Stimulated activated CD8-positive, alpha-beta memory T cell treated with anti-CD3 and anti-CD28 coated beads, Interleukin-7, amount 100 ng/mL, for 48 hours (primary cell): Measurements from ENCODE around the gene STX12.
"Not testable (repeated sequence)": the region's sequence is repeated elsewhere in the genome, so short reads cannot be mapped to it uniquely, and the experiment has no call there.

ENCODE experiments used
- DNase-seq, 2 donors: peaks; one replicate each; pipeline ENCODE4 v3.0.0-alpha.2; 2020; ENCODE audit warnings: low read depth in 1 of 2; ENCODE audit errors: extremely low read depth in 1 of 2

STX12 gene

DNA sequence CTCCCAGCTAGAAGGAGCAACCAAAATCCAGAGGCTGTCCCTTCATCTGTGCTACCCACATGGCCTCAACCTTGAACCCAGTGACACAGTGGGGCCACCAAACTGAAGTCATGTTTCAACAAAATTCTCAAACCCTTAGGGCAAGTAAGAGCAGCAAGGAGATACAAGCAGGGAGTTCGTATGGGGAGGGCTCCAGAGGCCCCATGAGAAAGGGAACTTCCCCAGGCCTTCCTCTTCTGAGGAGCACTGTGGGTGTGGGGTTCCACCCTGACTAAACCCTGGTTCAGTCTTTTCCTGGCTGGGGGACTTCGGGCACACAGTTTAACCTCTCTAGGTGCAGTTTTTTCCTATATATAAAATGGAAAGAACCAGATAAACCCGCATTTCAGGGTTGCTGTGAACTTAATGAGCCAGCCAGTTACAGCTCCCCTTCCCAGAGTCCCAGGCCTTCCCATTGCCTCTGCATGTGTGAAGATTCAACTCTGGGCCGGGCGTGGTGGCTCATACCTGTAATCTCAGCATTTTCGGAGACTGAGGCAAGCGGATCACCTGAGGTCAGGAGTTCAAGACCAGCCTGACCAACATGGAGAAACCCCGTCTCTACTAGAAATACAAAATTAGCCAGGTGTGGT is 91.4 kb downstream of the STX12 start:
- DNase-seq: no peak

DNA sequence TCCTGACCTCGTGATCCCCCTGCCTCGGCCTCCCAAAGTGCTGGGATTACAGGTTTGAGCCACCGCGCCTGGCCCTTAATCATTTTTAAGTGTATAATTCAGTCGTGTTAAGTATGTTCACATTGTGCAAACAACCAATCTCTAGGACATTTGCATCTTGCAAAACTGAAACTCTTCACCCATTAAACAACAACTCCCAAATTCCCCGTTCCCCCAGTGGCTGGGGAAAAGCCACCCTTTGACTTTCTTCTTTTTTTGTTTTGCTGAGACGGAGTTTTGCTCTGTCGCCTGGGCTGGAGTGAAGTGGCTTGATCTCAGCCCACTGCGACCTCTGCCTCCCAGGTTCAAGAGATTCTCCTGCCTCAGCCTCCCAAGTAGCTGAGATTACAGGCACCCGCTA is 92.8 kb downstream of the STX12 start:
- no peak for DNase-seq

- no peak for DNase-seq
Observed at GRCh38 chr1:27868556-27868931, 95.5 kb downstream of the STX12 start.

DNA sequence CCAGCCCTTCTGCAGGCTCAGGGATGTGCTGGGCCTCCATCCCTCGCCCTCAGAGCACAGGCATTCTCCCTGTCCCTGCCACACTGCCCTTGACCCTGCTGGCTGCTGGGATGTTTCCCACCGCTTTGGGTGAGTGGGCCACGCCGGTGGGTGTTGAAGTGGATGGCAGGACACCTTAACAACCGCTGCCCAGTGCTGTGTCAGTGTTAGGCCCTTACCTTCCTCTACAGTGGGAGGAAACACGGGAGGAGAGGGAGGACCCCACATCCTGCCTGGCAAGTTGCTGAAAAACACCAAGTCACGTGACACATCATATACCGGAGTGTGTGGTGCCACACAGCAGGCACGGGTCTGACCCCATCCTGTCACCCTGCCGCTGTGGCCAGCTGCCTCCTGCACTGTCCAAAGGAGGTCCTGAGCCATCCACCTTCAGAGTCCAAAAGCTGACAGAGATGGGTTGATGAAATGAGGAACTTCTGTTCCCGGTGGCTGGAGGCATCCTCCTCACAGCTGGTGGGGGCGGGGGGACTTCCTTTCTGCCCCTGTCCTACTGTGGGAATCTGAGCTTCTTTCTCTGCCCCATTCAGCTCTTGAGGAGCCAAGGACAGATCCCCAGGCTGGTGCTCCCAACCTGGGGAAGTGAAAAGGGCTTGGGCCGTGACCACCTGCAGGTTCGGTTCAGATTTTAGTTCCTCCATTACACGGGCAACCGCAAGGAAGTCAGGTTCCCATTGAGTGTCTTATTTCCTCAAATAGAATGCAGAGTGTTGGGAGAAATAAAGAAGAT is 96.1 kb downstream of the STX12 start:
- peak in 1 of 2 donors; percentile 60 for DNase-seq

DNA sequence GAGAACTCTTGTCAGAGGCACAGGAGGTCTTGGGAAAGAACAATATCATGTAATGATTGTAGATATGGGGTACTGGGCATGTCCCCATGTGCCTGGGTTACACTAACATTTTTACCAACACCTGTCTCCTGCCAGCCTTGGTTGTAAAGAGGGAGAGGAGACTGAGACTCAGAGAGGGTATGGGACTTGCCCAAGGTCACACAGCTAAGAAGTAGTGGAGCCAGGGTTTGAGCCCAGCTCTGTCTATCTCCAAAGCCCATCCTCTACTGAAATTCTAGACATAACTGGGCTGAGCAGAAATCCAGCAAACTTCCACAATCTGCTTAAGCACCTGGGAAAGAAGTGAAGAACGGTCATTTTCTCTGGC is 96.7 kb downstream of the STX12 start:
- no peak for DNase-seq

DNA sequence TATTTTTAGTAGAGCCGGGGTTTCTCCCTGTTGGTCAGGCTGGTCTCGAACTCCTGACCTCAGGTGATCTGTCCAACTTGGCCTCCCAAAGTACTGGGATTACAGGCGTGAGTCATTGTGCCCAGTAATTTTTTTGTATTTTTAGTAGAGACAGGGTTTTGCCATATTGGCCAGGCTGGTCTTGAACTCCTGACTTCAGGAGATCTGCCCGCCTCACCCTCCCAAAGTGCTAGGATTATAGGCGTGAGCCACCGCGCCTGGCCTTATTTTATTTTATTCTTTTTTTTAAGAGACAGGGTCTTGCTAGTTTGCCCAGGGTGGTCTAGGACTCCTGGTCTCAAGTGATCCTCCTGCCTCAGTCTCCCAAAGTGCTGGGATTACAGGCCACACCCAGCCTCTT is 98.1 kb downstream of the STX12 start:
- not testable (repeated sequence) for DNase-seq

DNA sequence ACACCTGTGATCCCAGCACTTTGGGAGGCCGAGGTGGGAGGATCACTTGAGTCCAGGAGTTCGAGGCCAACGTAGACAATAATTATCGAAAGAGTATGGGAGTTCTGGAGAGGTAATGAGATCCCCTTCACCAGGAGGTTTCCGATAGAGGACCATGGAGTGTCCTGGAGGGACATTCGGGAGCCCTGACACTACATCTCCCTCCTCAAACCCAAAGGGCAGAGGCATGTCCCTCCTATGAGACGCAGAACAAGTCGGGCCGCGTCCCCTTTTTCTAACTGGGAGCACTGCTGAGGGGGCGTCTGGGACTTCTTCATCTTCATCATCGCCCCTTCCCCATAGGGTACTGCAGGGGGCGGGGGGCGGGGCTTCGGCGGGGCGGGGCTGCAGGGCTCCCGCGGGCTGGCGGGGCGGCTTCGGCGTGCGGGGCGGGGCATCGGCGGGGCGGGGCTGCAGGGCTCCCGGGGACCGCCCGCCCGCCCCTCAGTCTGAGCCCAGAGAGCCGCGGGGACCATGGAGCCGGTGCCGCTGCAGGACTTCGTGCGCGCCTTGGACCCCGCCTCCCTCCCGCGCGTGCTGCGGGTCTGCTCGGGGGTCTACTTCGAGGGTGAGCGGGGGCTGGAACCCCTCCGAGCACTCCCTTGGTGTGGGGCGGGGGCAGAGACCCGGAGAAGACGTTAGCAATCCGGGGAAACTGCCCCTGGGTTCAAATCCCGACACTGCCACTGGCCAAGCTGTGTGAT is 99.2 kb downstream of the STX12 start, which contains the start of gene THEMIS2:
THEMIS2 (plus strand) TSS at position 486 of the 743 bp plus-strand sequence; CDS start at position 514, 28 bp downstream.
- DNase-seq: peak; percentile 57 to 71

- DNase-seq: no peak
Observed at GRCh38 chr1:27872802-27873551, 100.0 kb downstream of the STX12 start.

GRCh38 chr1:27873671-27874384 is 100.8 kb downstream of the STX12 start:
- no peak for DNase-seq
